Brain microvascular endothelial cell (primary cell): ENCODE data around the gene MIF4GD.

Experiments used
- DNase-seq: peaks from one replicate; pipeline ENCODE4 v3.0.0-alpha.2; 2020
- H3K27ac ChIP-seq: fragments of 250-450 bp; sonication (Bioruptor Pico); 2 replicates; pipeline ENCODE4 v1.5.1; 2020; ENCODE audit warnings: mild to moderate bottlenecking, moderate library complexity
- H3K27me3 ChIP-seq: fragments of 250-450 bp; sonication (Bioruptor Pico); replicated peaks from 2 replicates; pipeline ENCODE4 v1.5.1; 2020; ENCODE audit warnings: mild to moderate bottlenecking
- H3K36me3 ChIP-seq: fragments of 250-450 bp; sonication (Bioruptor Pico); replicated peaks from 2 replicates; pipeline ENCODE4 v1.5.1; 2020; ENCODE audit warnings: mild to moderate bottlenecking
- H3K4me3 ChIP-seq: 2 replicates; pipeline ENCODE4 v1.5.1; 2011; ENCODE audit warnings: low read depth, mild to moderate bottlenecking, control low read depth, low read length, moderate library complexity
- CTCF ChIP-seq: IDR thresholded peaks from 2 replicates; pipeline ENCODE4 v1.5.1; 2011; ENCODE audit warnings: low read depth, mild to moderate bottlenecking, moderate library complexity, low read length, control low read depth, inconsistent platforms; ENCODE audit errors: missing control alignments
- in situ Hi-C: cut with HindIII; loops from 2 replicates; pipeline ENCODE4 v1.10.0; 2017; ENCODE audit warnings: low sequenced_read_pairs, low pct_ligation_motif_present

Gene MIF4GD

DNA sequence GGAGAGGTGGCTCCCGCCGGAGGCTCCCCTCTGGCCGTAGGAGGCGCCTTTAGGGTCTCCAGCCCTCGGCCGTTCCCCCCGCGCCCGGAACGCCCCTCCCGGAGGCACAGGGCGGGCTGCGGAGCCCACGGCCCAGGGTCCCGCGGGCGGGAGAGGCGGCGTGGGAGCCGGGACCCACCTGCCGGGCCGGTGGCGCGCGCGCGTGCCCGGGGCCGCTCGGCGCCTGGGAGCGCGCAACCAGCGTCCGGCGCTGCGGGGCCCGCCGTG is at the start of gene MIF4GD:
TSS of gene MIF4GD (minus strand) at position 266 of the 267 bp plus-strand sequence. CDS start 1,036 bp downstream, outside the sequence.
- no peak for TF ChIP-seq CTCF
- in situ Hi-C loops: no loop called here
- DNase-seq: no peak
- Histone ChIP-seq H3K4me3 (peak within 1 kb of the TSS; percentile 79), H3K27me3 (no peaks in the 10 kb centered on the region), H3K36me3 (peaks cover 9% of the 10 kb centered on the region), H3K27ac (peak within 1 kb of the TSS; percentile 36)

DNA sequence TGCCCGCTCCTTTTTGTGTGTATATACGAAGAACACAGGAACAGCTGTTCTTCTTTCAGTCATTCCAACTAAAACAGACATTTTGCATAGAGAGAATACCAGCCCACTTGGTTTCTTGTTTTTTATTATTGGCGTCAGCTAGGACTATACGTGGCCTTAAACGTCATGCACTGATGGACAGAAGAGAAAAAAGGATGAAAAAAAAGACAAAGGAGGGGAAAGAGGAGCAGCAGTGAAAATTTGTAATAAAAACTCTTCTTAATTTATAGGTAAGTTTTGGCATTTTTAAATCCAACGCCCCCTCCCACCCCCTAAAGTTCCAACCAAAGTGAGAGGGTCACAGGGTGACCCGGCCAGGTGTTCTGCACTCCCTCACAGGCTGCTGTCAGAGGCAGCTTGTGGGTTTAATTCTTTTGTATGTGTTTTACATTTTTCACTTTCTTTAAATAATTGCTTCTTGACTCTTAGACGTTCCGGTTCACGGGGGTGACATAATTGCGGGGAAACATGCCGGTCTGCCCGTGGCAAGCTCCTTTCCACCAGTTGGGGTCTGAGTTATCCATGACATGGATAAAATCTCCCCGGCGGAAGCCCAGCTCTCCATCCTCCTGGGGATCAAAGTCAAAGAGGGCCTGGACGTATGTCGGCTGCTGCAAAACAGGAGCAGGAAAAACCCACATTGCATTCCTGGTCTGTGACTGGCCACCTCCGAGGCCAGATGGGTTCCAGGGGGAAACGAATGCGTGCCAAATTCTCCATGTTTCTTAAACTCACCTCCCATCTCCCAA is 49.1 kb upstream of the MIF4GD start:
- Histone ChIP-seq H3K27me3 (no peaks in the 10 kb centered on the region), H3K4me3 (no peak overlapping the region), H3K36me3 (peaks cover 12% of the 10 kb centered on the region), H3K27ac (no peak overlapping the region)
- in situ Hi-C loops: no loop called here
- TF ChIP-seq CTCF: no peak
- peak; percentile 17 for DNase-seq

DNA sequence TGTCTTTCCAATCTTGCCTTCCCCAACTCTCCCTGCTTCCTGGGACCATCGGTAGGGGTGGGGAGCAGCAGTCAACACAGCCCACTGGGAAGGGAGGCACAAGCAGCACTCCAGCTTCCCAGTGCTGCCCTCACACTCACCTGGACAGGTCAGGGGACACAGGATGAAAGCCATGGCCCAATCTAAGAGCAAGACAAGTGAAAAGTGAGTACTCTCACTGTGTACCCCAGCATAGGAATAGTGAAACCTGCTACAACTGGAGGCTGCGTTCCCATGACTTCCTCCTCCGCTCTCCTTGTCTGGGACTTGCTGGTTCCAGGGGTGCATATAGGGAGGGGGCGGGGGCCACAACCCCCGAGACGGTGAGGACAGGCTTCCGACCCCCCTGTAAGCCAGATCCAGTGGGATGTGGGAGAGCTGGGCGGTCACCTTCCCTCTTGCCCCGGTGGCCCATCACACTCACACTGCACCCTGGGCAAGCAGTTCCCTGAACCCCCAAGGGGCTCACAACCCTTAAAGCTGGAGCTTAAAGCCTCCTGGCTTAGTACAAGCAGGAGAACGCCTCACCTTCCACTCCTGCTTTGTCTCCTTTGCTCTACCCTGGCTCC is 47.7 kb upstream of the MIF4GD start:
- Histone ChIP-seq H3K36me3 (peaks cover 12% of the 10 kb centered on the region), H3K4me3 (no peak overlapping the region), H3K27me3 (no peaks in the 10 kb centered on the region), H3K27ac (no peak overlapping the region)
- in situ Hi-C loops: no loop called here
- DNase-seq: no peak
- TF ChIP-seq CTCF: no peak

DNA sequence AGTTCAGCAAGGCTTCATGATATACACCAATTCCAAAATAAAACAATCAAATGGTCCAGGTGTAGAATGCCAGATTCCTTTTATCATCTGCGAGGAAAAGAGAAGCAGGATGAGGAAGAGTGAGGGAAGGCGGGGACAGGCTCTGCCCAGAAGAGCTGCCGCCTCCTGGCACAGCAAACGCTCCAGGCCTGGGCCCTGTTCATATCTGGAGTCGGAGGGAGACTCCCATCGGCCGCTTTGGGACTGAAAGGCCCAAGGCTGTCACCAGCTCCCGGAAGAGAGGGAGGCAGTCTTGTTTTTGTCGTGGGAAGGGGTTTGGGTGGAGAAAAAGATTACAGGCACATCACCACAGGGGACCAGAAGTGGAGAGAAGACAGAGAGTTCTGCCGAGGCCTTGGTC is 47.2 kb upstream of the MIF4GD start:
- H3K36me3 ChIP-seq: peaks cover 12% of the 10 kb centered on the region
- in situ Hi-C loops: no loop called here

GRCh38 chr17:75317671-75318070 is 46.6 kb upstream of the MIF4GD start:
- Histone ChIP-seq H3K27me3 (no peaks in the 10 kb centered on the region), H3K4me3 (no peak overlapping the region), H3K27ac (no peak overlapping the region), H3K36me3 (peaks cover 12% of the 10 kb centered on the region)
- in situ Hi-C loops: no loop called here
- no peak for DNase-seq
- TF ChIP-seq CTCF: no peak

More for the DNA sequence above, 47.2 kb upstream of the MIF4GD start:
- Histone ChIP-seq H3K27me3 (no peaks in the 10 kb centered on the region), H3K27ac (no peak overlapping the region), H3K4me3 (no peak overlapping the region)
- no peak for DNase-seq
- no peak for TF ChIP-seq CTCF
